HG03439 (cell line): ENCODE measurements around the gene HIVEP3.

Experiments used
- ATAC-seq: cut with Tn5 transposase; IDR thresholded peaks from one replicate; pipeline ENCODE4 v1.9.1; 2021; ENCODE audit warnings: mild to moderate bottlenecking, moderate library complexity; ENCODE audit not compliant: unreplicated experiment

The HIVEP3 gene

GRCh38 chr1:41716188-41717130 is 202.3 kb downstream of the HIVEP3 start:
- no peak for ATAC-seq

GRCh38 chr1:41715441-41716095 is 203.2 kb downstream of the HIVEP3 start:
- ATAC-seq, result no peak

GRCh38 chr1:41714638-41715389 is 203.9 kb downstream of the HIVEP3 start:
- ATAC-seq, result no peak

- no peak for ATAC-seq
Measured at GRCh38 chr1:41713557-41714327, 205.0 kb downstream of the HIVEP3 start.

DNA sequence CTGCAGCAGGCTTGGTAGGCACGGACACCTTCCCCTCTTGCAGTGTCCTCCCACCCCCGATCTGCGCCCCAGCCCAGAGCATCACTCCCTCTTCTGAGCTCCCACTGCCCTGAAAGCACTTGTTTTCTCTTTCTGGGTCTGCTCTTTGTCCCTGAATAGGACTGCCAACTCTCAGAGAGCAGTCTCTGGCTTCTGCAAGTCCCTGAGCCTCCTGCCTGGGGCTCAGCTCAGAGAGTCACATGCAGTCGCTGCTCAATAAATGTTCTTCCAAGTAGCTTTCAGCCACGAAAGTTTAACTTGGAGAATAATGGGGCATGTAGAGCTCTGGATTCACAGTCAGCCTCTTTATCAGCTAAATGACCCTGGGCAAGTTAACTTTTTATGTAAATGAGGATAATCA is 205.6 kb downstream of the HIVEP3 start:
- ATAC-seq, result no peak

DNA sequence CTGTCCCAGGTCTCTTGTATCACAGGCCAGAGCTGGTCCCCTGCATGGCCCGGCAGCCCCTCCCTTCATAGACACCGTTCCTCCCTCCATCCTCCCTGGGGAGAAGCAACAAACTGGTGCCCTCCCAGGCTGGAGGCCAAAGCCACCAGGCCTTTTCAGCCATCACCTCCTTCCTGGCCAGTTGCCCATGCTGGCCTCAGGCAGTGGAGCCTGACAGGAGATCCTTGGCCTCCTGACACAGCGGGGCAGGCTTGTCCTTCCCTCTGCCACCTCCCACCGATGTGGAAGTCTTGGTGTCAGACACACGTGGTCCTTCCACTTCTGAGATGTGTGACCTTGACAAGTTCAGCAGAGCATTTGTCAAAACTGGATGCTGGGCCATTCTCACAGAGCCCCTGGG is 206.0 kb downstream of the HIVEP3 start:
- no peak for ATAC-seq

- no peak for ATAC-seq
Measured at GRCh38 chr1:41712081-41712480, 206.6 kb downstream of the HIVEP3 start.

DNA sequence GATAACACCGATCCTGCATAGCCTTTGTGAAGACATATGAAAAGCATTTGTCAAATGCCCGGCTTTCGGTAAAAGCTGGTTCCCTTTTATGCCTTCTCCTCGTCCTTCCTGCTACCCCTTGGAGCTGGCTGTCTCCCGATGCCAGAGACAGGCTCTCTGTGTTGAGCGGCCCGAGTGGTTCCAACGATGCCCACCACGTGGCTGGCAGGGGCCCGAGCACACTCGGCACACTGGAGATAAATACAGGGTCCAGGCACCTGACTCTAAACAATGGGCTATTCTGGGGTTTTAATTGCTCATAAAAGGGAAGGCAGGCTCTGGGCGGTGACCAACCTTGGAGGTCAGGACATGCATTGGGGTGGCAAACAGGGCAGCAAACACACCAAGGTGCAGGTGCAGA is 207.1 kb downstream of the HIVEP3 start:
- no peak for ATAC-seq

DNA sequence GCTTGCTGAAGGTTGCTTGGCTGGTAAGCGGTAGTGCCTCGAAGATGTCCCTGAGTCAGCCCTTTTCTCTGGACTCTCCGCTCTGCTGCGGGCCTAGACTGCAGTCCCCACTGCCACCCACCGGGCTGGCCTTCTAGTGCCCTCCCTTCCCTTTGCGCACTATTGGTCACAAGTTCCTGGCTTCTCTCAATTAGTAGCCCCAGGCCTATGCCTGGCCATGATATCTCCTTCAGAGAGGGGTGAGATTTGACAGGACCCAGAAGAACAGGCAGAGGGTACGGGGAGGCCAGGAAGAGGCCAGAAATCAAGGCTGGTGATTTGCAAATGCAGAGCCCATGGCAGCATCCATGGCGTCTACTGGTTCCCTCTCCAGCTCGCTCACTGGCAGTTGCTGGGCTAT is 207.7 kb downstream of the HIVEP3 start:
- no peak for ATAC-seq

DNA sequence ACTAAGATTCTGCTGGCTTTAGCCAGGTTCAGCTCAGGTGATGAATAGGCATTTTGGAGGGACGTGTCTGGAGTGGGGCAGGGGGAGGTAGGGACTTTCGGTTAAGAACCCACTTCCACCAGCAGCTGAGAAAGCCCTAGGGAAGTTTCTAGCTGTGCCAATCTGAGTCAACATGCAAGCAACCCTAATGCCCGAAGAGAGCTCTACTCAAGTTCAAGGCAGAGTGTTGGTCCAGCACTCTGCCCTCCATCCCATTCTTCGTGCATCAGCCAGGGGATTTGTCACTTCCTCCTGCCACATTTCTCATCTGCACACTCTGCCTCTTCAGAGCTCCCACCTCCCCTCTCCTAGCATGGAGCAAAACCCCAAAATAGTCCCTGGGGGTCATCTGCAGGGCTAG is 208.8 kb downstream of the HIVEP3 start:
- no peak for ATAC-seq

DNA sequence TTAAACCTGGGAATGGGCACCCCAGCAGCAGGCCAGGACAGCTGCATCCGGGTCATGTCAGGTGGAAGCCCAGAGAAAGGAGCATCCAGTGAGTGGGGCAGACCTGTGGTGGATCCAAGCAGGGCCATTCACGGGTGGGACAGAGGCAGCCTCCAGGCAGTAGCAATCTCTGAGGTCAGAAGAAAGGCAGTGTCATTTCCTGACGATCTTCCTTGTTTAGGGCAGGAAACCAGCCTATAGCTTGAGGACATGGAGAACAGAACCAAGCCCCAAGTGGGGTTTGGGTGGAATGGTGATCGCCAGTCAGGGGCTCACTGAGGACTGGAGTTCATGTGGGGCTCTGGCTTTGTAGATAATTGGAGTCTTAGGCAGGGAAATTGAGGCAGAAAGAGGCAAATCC is 209.4 kb downstream of the HIVEP3 start:
- ATAC-seq, result no peak

DNA sequence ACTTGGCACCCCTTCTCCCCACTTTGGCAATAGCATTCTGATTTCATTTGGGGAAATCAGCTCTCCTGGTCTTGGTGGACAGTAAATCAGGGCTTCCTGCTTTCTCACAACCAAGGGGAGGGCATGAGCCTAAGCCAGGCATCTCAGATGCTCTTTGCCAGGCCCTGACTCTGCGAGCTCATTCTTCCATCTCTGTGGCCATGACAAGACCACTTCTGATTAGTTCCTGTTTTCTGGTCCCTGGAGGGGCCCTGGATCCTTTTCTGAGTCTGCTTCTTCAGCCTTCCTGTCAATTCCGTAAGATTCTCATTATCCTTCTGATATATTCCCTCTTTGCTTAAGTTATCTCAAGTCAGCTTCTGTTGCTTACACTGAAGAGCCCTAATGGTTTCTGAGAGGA is 210.4 kb downstream of the HIVEP3 start:
- no peak for ATAC-seq

DNA sequence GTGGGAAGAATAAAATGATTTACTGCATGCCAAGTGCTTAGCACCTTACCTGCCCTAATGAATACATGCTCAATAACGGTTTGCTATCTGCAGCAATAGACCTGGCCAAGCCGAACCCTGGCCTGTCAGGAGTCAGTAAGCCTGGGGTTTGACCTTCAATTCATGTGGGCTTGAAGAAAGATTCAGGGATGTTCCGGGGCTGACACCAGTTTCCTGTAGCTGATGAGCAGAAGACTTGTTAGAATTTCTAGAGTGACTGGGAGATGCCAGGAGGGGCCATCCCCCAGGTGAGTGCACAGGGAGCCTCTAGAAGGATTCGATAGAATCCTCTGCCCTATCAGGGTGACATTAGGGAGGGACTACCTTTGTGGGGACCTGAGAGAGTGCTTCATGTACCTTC is 210.9 kb downstream of the HIVEP3 start:
- ATAC-seq, result no peak

GRCh38 chr1:41705798-41706197 is 212.9 kb downstream of the HIVEP3 start:
- ATAC-seq, result no peak

DNA sequence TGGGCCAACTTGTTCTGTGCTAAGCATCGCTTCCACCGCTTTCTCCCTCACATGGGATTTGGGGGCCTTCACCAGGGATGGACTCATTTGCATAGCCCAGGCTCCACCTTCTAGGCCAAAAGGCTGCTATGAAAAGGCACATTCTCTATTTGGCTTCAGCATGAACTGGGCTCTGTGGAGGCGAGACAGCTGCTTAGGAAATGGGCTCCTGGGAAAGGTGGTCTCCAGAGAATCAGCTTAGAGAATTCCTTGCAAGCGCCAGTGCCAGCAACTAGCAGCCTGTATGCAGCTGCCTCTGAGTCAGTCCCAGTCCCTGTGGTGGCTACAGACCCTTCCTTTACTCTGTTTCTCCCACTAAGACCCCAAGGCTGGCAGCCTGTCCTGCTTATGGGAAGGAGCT is 214.5 kb downstream of the HIVEP3 start:
- ATAC-seq, result no peak

DNA sequence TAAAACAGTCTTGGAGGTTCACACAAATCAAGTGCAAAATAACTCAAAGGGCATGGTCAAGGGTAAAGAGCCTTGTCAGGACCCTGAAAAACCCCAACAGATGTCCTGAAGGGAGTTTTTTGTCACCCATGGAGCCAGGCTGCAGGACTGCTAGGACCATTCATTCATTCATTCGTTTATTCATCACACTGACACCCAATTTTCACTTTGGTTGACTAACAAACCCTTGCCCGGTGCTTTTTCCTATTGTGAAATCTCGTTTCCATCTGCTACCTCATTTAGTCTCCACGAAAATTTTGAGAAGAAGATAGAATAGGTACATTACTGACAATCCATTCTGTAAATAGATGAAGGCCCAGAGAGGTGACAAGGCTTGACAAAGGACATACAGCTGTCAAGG is 216.0 kb downstream of the HIVEP3 start:
- ATAC-seq, result no peak

- ATAC-seq, result no peak
Measured at GRCh38 chr1:41700986-41701535, 217.7 kb downstream of the HIVEP3 start.

DNA sequence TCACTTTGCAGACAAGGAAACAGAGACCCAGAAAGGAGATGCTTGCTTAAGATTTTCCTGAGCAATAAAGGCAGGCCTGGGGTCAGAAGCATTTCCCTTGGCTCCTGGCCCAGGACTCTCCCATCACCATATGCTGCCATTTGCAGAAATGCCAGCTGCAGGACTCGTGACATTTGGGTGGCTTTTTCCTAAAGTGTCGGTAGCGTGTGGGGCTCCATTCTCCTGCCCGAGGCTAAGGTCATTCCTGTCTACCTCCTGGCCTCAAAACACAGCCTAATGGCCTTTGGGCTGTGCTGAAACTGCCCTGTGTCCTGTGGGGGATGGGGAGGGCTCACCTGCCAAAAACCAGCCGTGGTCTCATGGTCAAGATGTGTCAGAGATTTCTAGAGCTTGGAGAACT is 218.1 kb downstream of the HIVEP3 start:
- ATAC-seq, result no peak

DNA sequence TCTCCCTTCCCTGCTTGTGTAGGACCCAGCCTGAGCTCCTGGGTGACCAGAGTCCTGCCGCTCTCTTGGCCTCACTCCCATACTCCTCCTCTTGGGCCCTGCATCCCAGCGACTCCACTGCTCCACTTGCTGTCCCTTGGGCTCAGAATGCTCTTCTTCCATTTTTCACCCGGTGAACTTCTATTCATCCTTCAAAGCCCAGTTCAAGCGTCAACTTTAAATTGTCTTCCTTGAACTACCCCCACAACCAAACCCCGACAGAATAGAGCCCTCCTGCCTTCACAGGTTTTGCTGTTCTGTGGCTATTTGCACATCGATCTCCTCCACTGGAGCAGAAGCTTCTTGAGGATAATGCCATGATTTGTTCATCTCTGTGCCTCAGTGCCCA is 218.9 kb downstream of the HIVEP3 start:
- no peak for ATAC-seq
